MCF 10A (cell line): ENCODE measurements around the gene REPS2. TPM values are rescaled to one million over a fixed set of nuclear protein-coding genes. Genes with fewer than 3 reads are reported as not detected.

Experiments
- BruUV-seq: library from RNA; stranded (reverse); fragments of 400-500 nt; replicated peaks from 2 replicates; lab custom pipeline; 2021; lab: Mats Ljungman, UMichigan
- CTCF ChIA-PET: fragments of 300-600 bp; sonication (Branson Sonifier 250); formaldehyde crosslinking; extraction: SDS; loops from one replicate; lab custom pipeline; 2021; ENCODE audit warnings: antibody characterized with exemption, inconsistent platforms; lab: Yijun Ruan, JAX
- POLR2A ChIA-PET: fragments of 300-600, 350-650 bp; sonication (Branson Sonifier 250); formaldehyde crosslinking; extraction: SDS; loops from one replicate; lab custom pipeline; 2020; ENCODE audit warnings: antibody characterized with exemption, inconsistent platforms; lab: Yijun Ruan, JAX
- DNase-seq: peaks from one replicate; pipeline ENCODE4 v3.0.0-alpha.2; 2018; ENCODE audit not compliant: unreplicated experiment
- H3K27ac Mint-ChIP-seq: one replicate; pipeline ENCODE4 v1.8.0; 2022; ENCODE audit warnings: mild to moderate bottlenecking, low read depth, mixed read lengths; ENCODE audit not compliant: unreplicated experiment
- H3K27me3 Mint-ChIP-seq: one replicate; pipeline ENCODE4 v1.8.0; 2022; ENCODE audit warnings: mixed read lengths; ENCODE audit not compliant: insufficient read depth, unreplicated experiment
- H3K36me3 Mint-ChIP-seq: one replicate; pipeline ENCODE4 v1.8.0; 2022; ENCODE audit warnings: mild to moderate bottlenecking, moderate library complexity, mixed read lengths; ENCODE audit not compliant: insufficient read depth, unreplicated experiment
- H3K4me1 Mint-ChIP-seq: one replicate; pipeline ENCODE4 v1.8.0; 2022; ENCODE audit warnings: mixed read lengths; ENCODE audit not compliant: insufficient read depth, unreplicated experiment
- H3K4me3 Mint-ChIP-seq: one replicate; pipeline ENCODE4 v1.8.0; 2022; ENCODE audit warnings: mild to moderate bottlenecking, moderate library complexity, mixed read lengths; ENCODE audit not compliant: unreplicated experiment
- H3K9me3 Mint-ChIP-seq: one replicate; pipeline ENCODE4 v1.8.0; 2022; ENCODE audit warnings: mixed read lengths; ENCODE audit not compliant: unreplicated experiment
- intact Hi-C: fragments of 100-400 bp; cut with micrococcal nuclease; formaldehyde crosslinking; loops from 2 replicates; pipeline ENCODE4 v1.14.1; 2022
- total RNA-seq: library from RNA; stranded (reverse); gene quantifications from 2 replicates; pipeline ENCODE4 v1.2.3, GENCODE V29; 2022
- TF ChIP-seq, protein P1 (sequence below): fragments of 200-600 bp; IDR thresholded peaks from one replicate; pipeline ENCODE4 v1.8.0; 2022; ENCODE audit warnings: antibody characterized with exemption, mild to moderate bottlenecking; ENCODE audit not compliant: unreplicated experiment

Gene REPS2
- total RNA-seq, 1 experiment from 2014 or later: 8.1 TPM

DNA sequence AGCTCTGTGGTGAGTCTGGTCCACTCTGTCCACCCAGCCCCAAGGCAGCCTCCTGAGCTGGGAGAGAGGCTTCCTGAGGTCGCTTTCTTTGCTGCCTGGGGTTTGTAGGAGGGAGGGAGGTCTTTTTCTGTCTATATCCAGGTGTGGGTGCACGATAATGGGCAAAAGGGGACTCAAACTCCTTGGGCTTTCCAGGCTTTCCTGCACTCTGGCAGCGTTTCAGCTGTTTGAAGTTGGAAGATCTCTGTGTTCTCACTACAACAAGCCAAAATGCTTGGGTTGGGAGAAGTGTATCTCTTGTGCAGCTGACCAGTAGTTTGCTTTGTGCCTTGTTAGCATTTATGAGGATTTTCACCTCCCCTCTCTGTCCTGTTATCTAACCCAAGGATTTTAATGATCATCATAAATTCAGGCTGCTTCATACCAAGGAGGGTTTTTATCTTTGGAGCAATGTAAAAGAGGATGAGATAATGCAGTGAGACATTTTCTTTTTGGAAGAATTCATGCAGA lies 126.3 kb downstream of the REPS2 start:
- CTCF ChIA-PET: interaction anchor here (0.7 to 0.9 kb wide), 2 partner anchors 142 to 637 kb away, joined by 3 to 4 read pairs; no protein-coding TSS in a partner anchor

DNA sequence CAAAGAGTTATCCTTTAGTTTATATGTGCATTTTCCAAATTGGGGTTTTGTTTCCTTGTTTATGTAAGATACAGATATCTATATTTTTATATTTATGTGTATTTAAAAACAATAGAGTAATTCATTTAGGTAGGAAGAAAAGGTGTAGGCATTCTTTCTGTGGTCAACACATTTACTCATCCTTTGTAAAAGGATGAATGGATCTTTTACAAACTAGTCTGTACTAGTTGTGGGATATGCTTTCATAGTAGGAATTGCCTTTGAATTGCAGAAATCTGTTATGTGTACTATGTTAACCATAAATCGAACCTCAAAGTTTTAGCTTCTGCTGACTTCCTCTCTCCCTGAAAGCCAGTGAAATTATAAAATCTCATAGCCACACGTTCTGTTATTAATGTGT lies 128.5 kb downstream of the REPS2 start:
- H3K9me3 Mint-ChIP-seq: no peaks in the 10 kb centered on the region
- BruUV-seq: no TSS peak
- no peaks in the 10 kb centered on the region for H3K4me1 Mint-ChIP-seq
- H3K4me3 Mint-ChIP-seq: no peak overlapping the region
- ChIA-PET CTCF (no interaction called here), POLR2A (no interaction called here)
- intact Hi-C loops: no loop called here
- H3K36me3 Mint-ChIP-seq: peaks cover 5% of the 10 kb centered on the region
- H3K27ac Mint-ChIP-seq: no peak overlapping the region
- no peak for DNase-seq
- TF ChIP-seq, protein P1, sequence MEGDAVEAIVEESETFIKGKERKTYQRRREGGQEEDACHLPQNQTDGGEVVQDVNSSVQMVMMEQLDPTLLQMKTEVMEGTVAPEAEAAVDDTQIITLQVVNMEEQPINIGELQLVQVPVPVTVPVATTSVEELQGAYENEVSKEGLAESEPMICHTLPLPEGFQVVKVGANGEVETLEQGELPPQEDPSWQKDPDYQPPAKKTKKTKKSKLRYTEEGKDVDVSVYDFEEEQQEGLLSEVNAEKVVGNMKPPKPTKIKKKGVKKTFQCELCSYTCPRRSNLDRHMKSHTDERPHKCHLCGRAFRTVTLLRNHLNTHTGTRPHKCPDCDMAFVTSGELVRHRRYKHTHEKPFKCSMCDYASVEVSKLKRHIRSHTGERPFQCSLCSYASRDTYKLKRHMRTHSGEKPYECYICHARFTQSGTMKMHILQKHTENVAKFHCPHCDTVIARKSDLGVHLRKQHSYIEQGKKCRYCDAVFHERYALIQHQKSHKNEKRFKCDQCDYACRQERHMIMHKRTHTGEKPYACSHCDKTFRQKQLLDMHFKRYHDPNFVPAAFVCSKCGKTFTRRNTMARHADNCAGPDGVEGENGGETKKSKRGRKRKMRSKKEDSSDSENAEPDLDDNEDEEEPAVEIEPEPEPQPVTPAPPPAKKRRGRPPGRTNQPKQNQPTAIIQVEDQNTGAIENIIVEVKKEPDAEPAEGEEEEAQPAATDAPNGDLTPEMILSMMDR: no peak
- H3K27me3 Mint-ChIP-seq: peaks cover 86% of the 10 kb centered on the region

More for the DNA sequence above, 126.3 kb downstream of the REPS2 start:
- Mint-ChIP-seq H3K36me3 (peaks cover 10% of the 10 kb centered on the region), H3K4me1 (no peaks in the 10 kb centered on the region), H3K27ac (no peak overlapping the region), H3K27me3 (peaks cover 92% of the 10 kb centered on the region), H3K9me3 (no peaks in the 10 kb centered on the region), H3K4me3 (no peak overlapping the region)
- POLR2A ChIA-PET: interaction anchor here (0.7 kb wide), 1 partner anchor 66 kb away, joined by 3 read pairs; no protein-coding TSS in a partner anchor
- BruUV-seq: no TSS peak
- TF ChIP-seq, protein P1: no peak
- DNase-seq: no peak
- intact Hi-C loops: no loop called here

DNA sequence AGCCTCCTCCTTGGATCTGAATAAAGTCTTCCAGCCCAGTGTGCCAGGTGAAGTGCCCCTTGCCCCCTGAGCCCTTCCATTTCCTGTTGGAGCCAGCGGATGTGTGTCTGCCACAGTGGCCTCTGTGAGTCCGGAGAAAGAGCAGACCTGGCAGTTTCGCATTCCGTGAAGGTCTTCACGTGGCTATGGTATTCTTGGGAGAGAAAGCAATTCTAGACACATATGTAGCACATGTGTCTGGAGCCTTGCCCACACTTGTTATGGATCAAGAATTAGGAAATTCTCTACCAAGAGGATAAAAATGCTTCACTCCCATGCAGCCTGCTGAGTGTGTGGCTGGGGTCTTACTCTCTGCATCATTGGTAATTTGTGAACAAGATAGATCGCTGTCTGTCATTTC lies 130.9 kb downstream of the REPS2 start:
- TF ChIP-seq, protein P1: no peak
- Mint-ChIP-seq H3K27me3 (peaks cover 89% of the 10 kb centered on the region), H3K4me3 (no peak overlapping the region), H3K27ac (no peak overlapping the region), H3K4me1 (no peaks in the 10 kb centered on the region), H3K36me3 (peaks cover 5% of the 10 kb centered on the region), H3K9me3 (no peaks in the 10 kb centered on the region)
- intact Hi-C loops: no loop called here
- BruUV-seq: no TSS peak
- no peak for DNase-seq
- ChIA-PET POLR2A (no interaction called here), CTCF (interaction anchor here (2.0 kb wide), 1 partner anchor 31 kb away, joined by 10 read pairs; no protein-coding TSS in a partner anchor)

DNA sequence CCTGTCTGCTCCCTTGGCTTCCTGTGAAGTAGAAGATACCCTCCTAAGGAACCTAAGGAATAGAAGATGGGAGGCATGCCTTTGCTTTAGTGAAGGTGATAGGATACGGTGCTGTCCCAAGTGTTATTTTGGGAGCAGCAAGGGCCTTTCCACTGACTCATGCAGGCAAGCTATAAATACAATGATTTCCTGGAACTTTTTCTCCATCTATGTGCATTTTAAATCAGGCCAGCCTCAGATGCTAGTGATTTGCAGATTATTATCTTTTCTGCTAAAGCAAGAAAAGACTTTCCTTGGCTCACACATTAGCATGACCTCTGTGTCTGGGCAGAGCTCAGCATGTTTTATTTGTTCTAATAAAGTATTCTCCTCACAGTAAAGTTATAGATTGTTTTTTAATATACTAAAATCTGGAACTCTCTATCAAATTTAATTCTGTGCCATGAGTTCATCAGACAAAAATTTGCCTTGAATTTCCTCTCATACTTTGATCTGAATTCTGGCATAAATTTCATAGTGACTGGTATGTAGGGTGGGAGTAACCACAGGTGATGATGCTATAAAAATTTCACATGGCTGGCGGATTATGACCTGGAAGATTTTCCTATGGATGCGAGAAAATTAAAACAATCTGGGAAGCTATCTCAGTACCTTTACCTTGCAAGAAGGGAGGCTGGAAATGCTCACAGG lies 131.7 kb downstream of the REPS2 start:
- BruUV-seq: no TSS peak
- CTCF ChIA-PET: no interaction called here
- intact Hi-C loops: no loop called here
- Mint-ChIP-seq H3K27me3 (peaks cover 89% of the 10 kb centered on the region), H3K4me3 (no peak overlapping the region), H3K27ac (no peak overlapping the region), H3K36me3 (peaks cover 5% of the 10 kb centered on the region), H3K9me3 (no peaks in the 10 kb centered on the region), H3K4me1 (no peaks in the 10 kb centered on the region)
- peak; percentile 9 for DNase-seq
- POLR2A ChIA-PET: interaction anchor here (0.8 kb wide), 1 partner anchor 15 kb away, joined by 3 read pairs; no protein-coding TSS in a partner anchor
- TF ChIP-seq, protein P1: no peak
